NK-92 treated with Interleukin-12 subunit alpha and Interleukin-12 subunit beta, amount 100 ng/mL, for 24 hours (cell line): Measurements from ENCODE around the gene FAM222B.
A peak's percentile ranks its signal among the peaks of the same experiment; 100 is the strongest.

Experiments
- DNase-seq: peaks from one replicate; lab custom pipeline; 2025; lab: John Stamatoyannopoulos, UW

Gene FAM222B

DNA sequence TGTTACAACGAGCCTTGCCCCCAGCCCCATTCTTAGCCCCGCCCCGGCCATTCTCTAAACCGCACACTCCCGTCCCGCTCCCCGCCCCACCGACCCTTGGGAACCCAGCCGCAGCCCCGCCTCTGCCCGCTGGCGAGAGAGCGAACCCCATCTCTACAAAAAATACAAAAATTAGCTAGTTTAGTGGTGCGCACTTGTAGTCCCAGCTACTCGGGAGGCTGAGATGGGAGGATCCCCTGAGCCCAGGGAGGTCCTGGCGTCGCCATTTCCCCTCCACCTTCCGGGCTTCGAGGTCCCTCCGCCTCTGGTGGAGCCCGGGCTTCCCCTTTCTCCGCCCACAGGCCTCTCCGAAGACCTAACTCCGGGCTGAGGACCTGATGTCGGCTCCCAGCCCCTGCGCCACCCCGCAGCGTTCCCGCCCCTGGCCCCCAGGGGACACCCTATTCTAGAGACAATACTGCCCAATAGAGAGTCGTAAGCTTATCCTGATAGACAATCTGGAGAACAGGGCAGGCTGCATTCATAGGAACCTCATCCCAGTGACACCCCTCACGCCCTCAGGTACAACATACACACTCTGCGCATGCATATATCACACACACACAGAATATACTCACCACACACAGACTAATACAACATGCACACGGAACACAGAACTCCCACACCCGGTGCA, 130.4 kb downstream of the FAM222B start:
- no peak for DNase-seq

DNA sequence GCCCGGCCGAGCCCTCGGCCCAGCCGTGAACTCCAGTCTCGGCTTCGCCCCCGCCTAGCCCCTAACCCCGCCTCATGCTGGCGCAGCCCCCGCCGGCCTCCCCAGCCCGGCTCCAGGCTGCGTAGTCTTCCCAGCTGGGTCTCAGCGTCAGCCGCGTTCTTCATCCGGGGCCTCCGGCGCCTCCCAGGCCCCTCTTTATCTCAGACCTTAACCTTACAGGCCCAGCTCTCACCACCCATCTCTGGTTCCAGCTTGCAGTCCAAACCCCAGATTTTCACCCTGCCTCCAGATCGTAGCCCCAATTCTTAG, 130.9 kb downstream of the FAM222B start, which contains the start of gene PROCA1:
TSS of gene PROCA1 (minus strand) at position 166 of the 309 bp plus-strand sequence. CDS start 228 bp downstream, outside the sequence.
- no peak for DNase-seq

DNA sequence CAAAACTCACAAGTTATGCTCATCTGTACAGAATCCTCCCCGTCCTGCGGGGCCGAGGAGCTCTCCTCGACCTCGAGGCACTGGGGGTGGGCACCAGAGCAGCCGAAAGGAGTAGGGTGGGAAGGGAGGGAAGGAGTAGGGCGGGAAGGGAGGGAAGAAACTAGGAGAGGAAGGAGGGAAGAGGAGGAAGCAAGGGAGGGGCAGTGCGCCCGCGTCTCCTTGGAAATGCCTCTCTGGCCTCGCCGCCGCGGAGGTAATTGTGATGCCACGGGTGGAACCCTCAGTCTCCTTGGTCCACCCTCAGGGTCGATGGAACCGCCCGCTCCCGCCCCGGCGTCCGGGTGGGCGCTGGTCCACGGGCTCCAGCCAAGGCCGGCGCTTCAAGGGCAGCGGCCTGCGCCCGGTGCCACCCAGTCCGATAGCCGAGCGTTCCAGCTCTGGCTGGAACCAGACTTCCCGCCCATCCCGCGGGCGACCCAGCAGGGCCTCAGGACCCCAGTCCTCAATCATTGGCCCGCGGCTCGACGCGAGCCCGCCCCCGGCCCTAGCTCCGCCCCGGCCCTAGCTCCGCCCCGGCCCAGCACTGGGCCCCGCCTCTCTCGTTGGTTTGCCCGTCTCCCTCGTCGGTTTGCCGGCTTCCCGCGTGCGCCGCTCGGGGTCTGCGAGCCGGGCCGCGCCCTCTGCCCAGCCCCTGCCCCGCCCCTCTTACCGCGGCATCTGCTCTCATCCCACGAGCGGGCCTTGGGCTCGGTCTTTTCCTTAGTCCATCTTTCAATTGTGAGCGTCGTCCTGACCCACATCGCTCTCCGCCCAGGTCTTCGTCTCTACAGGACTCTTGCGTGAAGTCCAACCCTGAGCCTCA, 131.5 kb downstream of the FAM222B start:
- DNase-seq, result peak; percentile 41

DNA sequence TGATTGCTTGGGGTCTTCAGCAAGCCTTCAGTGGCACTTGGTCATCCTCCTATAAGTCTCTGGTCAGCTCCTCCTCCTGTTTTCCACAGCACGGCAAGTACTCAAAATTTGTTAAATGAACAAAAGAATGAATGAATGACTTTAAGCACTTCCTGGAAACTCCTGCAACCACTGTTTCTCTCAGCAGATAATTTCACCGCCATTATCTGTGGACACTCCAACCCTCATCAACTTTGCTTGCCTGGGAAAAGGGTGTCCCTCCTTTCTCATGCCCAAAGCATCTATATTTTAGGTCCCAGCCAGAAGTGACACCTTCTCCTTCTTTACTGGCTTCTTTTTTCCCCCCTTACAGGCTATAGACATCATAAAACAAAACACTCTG, 135.3 kb downstream of the FAM222B start:
- no peak for DNase-seq

DNA sequence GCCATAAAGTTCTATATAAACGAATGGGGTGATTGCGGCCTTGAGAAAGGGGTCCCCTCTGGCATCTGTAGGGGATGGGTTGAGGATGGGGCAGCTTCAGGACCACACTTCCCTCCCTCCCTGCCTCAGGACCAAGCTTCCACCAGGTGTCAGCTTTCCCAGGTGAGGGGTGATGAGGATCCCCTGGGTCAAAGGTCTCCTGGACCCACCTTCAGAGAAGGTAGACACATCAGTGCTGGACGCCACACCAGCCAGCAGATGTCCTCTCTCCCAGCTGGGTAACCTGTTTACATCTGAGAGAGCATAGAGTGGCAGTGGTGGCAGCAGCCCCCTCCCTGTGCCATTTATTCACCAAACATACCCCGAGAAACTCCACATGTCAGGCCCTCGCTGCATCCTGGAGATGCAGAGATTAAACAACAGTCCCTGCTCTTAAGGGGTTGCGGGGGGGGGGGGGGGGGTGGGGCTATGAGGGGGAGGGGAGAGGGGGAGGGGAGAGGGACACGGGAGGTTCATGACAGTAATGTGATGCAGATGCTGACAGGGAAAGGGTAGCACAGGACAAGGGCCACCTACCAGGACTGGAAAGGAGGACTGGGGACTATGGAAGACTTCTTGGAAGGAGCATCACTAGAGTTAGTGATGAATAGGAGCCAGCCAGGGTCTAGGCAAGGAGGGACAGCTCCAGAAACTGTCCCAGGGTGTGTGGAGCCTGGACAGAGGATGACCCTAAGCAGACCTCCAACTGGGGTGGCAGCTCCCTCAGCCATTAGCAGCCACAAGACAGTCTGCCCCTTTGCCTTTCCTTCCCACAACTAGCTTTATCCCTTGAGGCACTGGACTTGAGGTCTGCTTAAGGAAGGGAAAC, 135.9 kb downstream of the FAM222B start:
- DNase-seq, result no peak
